Measurements from ENCODE around the gene MEF2C. TPM values are rescaled to one million over a fixed set of nuclear protein-coding genes. Genes with fewer than 3 reads are reported as not detected.
"Not testable (repeated sequence)": the region's sequence is repeated elsewhere in the genome, so short reads cannot be mapped to it uniquely, and the experiment has no call there.

Gene MEF2C
- 10 to 100 TPM; 10.0 to 27.4 TPM for total RNA-seq
- long read RNA-seq, partial matches to known transcripts, result 0 of 9 reads
- long read RNA-seq, other reads (novel, unspliced or antisense), result 4 of 9 reads

DNA sequence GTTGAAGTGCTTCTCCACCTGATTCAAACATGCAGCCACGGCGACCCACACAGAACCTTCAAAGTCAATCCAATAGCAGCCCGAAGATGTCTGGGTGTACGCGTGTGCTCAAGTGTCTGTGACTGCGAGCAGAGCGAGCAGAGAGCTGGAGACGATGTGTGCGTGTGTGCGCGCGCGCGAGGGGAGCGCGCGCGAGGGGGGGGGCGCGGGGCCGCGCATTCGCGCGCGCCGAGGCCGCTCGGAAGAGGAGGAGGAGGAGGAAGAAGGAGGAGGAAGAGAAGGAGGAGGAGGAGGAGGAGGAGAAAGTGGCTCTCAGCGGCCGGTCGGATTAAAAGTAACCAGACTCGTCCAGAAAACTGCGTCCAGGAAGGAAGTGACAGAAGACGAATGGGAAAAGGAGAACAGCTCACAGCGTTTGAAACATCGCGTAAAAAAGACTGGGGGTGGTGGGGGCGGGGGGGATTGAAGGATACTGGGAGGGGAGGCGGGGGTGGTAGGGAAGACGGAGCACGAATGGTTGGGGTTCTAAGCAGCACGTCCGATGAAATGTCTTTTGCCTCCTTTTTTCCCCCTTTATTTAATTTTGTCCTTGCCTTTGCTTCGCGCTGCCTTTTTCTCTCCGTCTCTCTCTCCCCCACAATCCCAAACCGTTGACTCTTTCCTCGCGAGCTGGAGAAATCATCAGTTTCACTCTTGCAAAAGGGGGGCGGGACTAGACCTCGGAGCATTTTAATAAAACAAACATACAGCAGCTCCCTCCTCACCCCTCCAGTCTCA lies at the start of gene MEF2C:
TSS of gene MEF2C (minus strand) at position 126 of the 777 bp plus-strand sequence. CDS start 59,396 bp downstream, outside the sequence.
- DNase-seq (peak; percentile 67 to 71), ATAC-seq (peak; percentile 79)
- intact Hi-C loops (cut with DNase I, micrococcal nuclease), result loop anchor here in 1 of 2 donors (5.0 to 10.0 kb wide), 2 partner anchors 56 to 148 kb away; no protein-coding TSS in a partner anchor

DNA sequence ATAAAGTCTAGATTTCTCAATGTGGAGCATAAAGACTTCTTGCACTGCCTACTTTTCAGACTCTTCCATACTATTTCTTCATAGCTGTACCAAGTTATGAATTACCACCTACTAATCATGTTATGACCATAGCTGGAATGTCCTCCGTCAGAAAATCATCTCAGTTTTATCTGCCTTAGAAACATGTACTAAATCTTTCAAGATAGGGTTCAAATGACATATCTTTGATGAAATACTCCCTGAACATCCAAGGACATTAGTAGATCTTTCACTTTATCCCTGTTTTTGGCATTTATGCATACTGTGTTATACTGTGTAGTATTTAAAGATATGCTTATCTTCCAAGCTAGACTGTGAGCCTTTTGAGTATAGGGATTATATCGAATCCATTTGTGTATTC lies 49.6 kb upstream of the MEF2C start:
- DNase-seq, result no peak
- no peak for ATAC-seq
- intact Hi-C loops (cut with DNase I, micrococcal nuclease), result no loop called here

DNA sequence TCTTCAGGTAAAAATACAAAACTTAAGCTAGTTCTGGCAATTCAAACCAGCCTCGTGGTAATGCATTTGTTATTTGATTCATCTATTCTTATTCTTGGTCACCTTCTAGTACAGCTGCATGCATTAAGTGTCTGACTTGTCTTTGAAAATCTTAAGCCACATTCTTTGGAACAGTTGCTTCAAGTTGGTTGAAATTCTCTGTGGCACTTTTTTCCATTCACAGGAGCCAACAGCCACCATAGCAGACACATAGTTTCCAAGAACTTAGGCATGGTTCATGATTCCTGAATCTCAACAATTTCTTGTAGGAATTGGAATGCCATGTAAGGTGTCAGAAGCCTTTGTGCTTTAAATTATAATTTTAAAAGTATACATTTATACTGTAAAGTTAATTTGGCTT lies 47.4 kb upstream of the MEF2C start:
- DNase-seq, result no peak
- intact Hi-C loops (cut with DNase I, micrococcal nuclease), result no loop called here
- ATAC-seq, result no peak

DNA sequence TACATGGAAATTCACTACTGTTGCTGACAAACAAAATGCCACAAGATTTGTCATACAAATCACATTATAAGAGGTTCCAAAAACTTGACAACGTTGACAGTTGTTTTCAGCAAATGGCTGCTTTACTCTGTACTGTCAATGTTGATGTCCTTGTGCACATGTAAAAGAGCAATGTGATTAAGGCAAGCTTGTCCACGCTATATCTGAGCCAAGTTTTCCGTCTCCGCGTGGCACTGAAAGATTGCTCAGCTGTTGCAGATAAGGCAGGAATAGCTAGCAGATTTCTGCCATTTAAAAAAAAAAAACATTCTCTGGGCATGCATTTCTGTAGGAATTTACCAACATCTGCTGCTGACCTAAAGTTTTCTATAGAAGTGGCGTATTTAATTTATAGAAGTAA lies 46.4 kb upstream of the MEF2C start:
- intact Hi-C loops (cut with DNase I, micrococcal nuclease), result no loop called here
- ATAC-seq (no peak), DNase-seq (no peak)

DNA sequence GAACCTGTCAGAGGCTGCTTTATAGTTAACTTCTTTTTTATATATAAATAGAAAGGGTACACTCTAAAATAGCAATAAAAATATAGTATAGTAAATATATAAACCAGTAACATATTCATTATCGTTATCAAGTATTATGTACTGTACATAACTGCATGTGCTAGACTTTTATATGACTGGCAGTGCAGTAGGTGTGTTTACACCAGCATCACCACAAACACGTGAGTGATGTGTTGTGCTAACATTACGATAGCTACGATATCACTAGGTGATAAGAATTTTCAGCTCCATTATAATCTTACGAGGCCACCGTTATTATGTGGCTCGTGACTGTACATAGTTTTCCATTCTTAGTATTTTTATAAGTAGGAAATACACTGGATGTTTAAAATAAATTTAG lies 43.8 kb upstream of the MEF2C start:
- DNase-seq (no peak), ATAC-seq (peak; percentile 79)
- intact Hi-C loops (cut with DNase I, micrococcal nuclease), result no loop called here

DNA sequence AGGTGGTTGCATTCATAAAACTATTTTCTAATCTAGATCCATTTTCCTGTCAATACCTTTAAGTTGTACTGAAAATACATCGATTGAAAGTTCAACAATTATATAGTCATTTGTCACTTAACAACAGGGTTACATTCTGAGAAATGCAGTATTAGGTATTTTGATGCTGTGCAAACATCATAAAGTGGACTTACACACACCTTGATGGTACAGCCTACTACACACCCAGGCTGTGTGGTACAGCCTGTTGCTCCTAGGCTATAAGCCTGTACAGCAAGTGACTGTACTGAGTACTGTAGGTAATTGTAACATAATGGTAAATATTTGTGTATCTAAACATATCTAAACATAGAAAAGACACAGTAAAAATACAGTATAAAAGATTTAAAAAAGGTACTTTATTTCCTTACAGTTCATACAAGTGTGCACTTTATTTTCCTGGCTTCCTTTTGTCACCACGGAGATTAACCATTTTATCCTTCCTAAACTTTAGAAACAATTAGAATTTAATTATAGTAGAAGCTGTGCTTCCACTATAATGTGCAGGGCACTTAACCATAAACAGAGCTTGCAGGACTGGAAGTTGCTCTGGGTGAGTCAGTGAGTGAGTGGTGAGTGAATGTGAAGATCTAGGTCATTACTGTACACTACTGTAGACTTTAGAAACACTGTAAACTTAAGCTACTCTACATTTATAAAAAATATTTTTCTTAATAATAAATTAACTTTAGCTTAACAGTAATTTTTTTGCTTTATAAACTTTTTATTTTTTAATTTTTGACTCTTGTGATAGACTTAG lies 42.9 kb upstream of the MEF2C start:
- intact Hi-C loops (cut with DNase I, micrococcal nuclease), result no loop called here
- DNase-seq, result no peak
- ATAC-seq, result peak; percentile 90

DNA sequence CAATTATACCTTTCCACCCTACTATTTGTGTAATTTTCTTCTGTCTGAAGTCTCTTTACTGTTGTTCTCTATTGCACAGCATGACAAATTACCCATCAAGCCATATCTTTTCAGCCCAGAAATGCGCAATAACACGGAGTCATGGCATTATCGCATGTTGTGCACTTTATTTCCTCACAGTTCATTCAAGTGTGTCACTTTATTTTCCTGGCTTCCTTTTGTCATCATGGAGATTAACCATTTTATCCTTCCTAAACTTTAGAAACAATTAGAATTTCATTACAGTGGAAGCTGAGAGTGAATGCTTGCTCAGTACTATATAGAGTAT lies 41.3 kb upstream of the MEF2C start:
- no peak for DNase-seq
- intact Hi-C loops (cut with DNase I, micrococcal nuclease), result no loop called here

DNA sequence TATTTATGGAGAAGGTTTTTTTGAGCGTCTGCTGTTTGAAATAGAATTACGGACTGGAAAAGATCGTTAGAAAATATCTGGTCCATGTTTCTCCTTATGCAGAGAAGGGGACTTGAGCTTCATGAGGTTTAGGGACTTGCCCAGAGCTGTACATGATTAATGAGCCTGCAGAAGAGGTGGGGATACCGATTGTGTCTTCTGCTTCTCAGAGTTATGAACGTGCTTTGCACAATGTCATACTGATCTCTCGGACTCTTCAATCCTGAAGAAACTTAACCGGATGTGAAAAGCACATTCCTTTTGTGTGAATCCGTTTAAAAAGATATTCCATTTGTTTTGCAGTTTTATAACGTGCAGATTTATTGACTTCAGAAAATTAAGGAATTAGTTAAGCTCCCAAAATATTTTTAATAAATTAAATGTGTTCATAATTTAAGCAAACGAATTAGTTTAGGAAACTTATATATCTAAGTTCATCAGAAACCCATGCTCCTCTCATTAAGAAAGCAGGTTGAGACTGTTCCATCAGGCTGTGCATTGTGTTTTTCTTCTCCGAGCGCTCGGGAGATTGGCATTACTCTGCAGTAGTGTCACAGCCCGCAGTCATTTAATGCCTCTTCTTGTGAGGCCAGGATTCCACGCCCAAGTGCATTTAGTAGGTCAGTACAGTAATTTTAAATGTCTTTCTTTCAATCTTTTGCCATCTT lies 40.8 kb upstream of the MEF2C start:
- intact Hi-C loops (cut with DNase I, micrococcal nuclease), result no loop called here
- DNase-seq (no peak), ATAC-seq (no peak)

More for the DNA sequence above, 41.3 kb upstream of the MEF2C start:
- no peak for ATAC-seq

DNA sequence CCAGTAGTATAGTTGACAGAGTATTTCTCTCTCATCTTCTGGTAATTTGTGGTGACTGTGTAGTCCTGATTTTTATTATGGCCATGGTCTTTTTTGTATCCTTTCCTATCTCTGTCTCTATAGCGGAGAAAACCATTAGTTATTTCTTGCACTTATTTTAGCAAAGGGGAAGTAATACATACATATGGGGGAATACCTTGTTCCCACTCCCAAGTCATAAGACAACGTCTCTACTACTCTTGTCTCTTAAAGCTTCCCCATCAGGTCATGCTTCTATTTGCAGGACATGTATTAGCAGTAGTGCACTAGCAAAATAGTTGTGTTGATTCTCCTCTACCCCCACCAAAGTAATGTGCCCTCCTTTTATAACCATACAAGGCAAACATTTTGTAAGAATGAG lies 29.8 kb upstream of the MEF2C start:
- intact Hi-C loops (cut with DNase I, micrococcal nuclease); ATAC-seq; DNase-seq: not testable (repeated sequence)

DNA sequence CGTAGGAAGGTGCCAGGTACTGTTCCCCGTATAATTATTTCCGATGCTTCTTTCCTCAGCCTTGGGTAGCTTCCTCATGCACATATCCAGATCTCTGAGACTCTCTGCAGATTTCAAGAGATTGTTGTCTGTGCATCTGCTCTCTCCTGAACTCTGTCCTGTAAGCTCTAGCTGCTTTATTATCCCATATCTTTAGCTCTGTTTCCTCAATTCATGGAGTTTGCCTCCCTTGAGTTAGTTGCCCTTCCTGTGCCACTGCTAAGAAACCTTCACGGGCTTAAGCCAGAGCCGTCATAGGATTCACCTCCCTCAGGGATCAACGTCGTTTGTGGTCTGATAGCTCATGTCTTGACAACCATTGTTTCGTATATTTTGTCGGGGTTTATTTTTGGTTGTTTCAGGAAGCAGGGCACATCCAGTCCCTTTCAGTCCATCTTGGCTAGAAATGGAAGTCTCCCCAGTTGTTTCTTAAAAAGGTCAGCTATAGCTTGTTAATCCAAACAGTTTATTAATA lies 28.1 kb upstream of the MEF2C start:
- intact Hi-C loops (cut with DNase I, micrococcal nuclease); DNase-seq: not testable (repeated sequence)
- ATAC-seq, result peak; percentile 97

DNA sequence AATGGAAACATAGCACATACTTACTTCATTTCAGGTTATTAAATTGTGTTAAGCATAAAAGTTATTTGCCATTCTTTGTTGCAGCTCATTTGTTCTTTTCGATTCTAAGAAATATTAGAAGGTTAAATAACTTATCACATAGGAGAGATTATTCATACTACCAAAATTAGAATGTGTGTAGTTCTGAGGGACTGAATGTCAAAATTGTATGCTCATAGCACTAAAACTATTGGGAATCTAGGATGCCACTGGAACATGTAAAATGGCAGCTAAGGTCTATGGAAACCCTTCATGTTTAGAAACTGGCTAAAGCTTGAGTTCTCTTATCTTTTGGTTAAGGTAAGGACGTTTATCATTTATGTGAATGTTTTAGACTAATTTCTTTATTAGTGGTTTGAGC lies 21.5 kb upstream of the MEF2C start:
- intact Hi-C loops (cut with DNase I, micrococcal nuclease); ATAC-seq; DNase-seq: not testable (repeated sequence)

DNA sequence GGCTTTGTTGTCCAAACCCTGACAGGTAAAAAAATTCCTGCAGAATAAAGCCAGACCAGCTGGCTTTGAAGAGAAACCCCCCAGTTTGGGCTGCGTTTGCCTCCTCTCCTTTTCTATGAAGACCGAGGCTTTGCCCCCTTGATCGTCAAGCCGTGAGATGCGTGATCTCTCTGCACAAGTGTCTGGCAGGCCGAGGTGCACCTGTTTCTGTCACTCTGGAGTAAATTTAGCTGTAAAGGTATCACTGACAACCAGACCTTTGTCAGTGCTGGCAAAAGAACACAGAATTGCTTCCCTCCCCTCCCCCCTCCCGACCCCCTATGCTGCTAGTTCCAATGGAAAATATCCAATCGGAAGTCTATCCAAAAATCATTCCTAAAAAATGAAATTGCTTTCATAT lies 21.0 kb upstream of the MEF2C start:
- intact Hi-C loops (cut with DNase I, micrococcal nuclease); DNase-seq: not testable (repeated sequence)

DNA sequence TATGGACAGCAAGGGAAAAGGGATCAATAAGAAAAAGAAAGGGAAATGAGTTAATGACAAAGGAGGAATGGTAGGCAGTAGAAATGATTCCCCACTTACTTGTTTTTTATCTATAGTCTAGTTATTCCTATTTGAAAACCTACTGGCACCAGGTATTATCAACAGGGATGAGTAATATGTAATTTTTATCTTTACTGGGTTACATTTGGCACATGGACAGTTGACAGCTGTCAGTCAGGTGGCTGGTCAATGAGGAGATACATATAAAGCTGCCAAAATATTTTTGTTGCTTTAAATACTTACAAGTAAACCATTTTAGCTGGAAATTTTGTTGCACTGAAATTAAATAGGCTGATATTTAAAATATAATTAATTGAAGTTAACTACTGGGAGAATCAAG lies 18.1 kb upstream of the MEF2C start:
- ATAC-seq; DNase-seq; intact Hi-C loops (cut with DNase I, micrococcal nuclease): not testable (repeated sequence)

More for the DNA sequence above, 21.0 kb upstream of the MEF2C start:
- not testable (repeated sequence) for ATAC-seq

DNA sequence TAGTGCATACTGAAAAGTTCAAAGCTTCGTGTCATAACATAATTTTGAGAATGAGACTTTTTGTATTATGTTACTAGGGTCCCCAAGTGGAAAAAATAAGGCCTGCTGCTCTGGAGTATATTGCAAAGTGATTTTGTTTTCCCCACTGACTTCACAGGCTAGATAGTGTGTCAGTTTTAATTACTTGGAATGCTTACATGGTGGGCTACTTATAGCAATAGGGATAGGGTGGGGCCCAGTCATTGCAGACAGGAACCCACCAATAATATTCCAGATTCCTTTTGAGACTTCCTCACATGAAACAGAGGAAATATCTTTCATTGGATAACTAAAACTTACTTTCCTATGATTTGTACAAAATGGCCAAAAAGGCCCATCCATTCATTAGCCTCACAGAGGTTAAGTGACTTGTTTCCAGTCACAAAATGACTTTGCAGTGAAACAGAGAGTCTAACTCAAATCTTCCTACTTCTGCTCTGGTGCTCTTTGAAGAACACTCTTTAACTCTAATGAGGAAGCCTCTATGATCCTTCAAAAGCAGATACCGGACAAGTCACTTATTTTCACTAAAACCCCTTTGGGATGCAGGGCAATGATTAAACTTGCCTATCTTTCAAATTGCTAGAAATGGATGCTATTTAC lies 16.2 kb upstream of the MEF2C start:
- DNase-seq (no peak), ATAC-seq (no peak)
- intact Hi-C loops (cut with DNase I, micrococcal nuclease), result no loop called here

DNA sequence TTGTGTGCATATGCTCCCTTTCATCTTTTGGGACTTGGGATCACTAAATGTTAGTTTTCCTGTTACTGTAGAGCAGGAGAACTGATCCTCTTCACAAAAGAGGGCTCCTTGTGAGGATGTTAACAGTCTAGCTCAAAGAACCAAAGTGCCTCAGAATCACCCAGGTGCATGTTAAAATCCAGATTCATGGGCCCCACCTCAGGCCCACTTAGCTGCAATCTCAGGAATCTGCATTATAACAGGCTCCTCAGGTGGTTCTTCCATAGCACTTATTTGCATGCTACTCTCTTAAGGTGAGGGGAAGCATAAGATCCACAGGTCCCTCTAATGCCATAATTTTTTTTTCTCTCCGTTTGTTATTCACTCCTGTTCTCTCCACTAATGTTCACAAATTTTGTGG lies 14.8 kb upstream of the MEF2C start:
- ATAC-seq (no peak), DNase-seq (no peak)
- intact Hi-C loops (cut with DNase I, micrococcal nuclease), result no loop called here

DNA sequence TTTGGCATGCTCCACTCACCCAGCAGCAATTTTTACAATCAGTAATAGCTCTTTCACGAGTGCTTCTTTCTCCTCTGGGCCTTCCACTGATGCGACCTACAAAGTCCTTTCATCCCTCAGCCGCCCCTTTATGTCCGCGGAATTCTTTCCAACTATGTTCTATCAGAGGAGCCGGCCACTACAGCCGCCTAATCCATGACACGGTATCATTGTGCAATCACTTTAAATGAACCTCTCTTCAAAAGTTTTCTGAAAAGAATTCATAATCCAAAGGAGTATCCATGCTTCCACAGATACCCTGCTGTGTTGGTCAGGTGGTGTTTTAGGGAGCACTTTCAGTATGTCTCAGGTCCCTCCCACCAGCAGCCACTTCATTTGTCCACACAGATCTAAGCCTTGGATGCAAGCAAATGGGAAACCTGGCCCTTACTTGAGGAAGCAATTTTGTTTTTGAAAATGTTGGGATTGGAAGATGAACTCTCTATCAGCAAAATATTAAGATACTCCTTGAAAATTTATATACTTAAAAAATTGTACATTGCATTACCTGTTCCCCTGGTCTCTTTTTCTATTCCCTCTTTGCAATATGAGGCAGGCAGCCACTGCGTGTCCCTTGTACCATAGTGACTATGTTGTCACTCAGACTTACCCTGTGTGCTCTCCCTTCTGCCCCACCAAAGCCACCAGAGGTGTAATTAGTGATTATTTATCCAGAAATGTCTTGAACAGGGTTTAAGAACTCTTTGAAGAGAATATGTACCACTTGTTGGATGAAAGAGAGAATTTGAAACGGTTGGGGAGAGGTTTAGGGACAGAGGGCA lies 12.9 kb upstream of the MEF2C start:
- intact Hi-C loops (cut with DNase I, micrococcal nuclease), result no loop called here
- DNase-seq (no peak), ATAC-seq (no peak)

DNA sequence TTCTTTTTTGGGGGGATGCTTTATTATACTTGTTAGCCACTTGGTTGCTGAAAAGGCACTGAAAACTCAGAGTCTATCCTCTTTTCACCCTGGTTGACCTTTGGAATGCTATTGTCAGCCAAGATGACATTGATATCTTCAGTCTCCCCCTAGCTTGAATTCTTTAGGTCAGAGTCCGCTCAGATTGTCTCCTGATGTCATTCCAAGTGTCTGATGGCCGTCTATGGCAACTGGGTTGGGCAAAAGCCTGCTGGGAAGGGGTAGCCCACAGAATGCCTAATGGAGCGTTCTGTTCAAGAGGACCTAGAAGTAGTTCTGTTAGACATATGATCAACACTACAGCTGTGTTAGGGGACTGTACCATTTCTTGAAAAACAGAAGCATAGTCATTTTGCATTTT lies 9.7 kb upstream of the MEF2C start:
- ATAC-seq, result no peak
- no peak for DNase-seq
- intact Hi-C loops (cut with DNase I, micrococcal nuclease), result no loop called here

Data from left colon (tissue), 2 donors.